ENCODE data around the gene HYLS1. TPM values are rescaled to one million over a fixed set of nuclear protein-coding genes. Genes with fewer than 3 reads are reported as not detected.

HYLS1 gene
- total RNA-seq, 6 experiments from 2014 or later, result 5.7 to 13.5 (median 12.7) TPM

DNA sequence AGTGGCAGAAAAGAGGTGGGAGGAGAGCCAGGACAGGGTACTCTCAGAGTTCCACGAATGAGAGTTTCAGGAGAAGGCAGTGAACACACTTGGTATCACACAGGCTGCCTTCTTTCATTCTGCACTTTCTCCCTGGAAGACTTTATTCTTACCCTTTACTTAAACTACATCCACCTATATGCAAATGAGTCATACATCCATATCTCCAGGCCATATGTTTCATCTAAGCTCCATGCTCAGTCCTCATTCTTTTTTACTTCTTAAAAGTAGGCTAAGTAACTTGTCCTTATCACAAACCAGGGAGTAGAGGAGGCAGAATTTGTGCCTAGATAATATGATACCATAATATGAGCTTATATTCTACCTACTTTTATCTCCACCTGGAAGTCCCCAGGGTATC lies 6.2 kb upstream of the HYLS1 start:
- Mint-ChIP-seq H3K4me1 (ENCODE audit: low read depth) (no peaks in the 10 kb centered on the region), H3K9me3 (no peaks in the 10 kb centered on the region)

DNA sequence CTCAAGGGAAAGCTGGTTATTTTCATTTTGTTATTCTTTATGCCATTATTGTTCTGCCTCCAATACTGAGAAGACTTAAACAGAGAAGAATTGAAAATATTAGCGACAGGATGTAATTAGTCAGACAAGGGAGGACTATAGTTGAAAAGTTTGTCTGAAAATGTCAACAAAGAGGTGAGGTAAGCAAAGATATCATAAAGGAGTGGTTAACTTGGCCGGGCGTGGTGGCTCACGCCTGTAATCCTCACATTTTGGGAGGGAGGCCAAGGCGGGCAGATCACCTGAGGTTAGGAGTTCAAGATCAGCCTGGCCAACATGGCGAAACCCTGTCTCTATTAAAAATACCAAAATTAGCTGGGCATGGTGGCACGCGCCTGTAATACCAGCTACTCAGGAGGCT lies 4.1 kb upstream of the HYLS1 start:
- no peak overlapping the region for H3K27ac Mint-ChIP-seq
- peaks cover 4% of the 10 kb centered on the region; the same call in 1 of the 2 replicates for H3K36me3 Mint-ChIP-seq (ENCODE audit: low read depth)
- H3K4me1 Mint-ChIP-seq (ENCODE audit: low read depth), result peaks cover 13% of the 10 kb centered on the region
- H3K27me3 Mint-ChIP-seq (ENCODE audit: insufficient read depth), result no peaks in the 10 kb centered on the region; the same call in 1 of the 2 replicates
- no peaks in the 10 kb centered on the region for H3K9me3 Mint-ChIP-seq
- no peak overlapping the region for H3K4me3 Mint-ChIP-seq
- TF ChIP-seq, protein P1, sequence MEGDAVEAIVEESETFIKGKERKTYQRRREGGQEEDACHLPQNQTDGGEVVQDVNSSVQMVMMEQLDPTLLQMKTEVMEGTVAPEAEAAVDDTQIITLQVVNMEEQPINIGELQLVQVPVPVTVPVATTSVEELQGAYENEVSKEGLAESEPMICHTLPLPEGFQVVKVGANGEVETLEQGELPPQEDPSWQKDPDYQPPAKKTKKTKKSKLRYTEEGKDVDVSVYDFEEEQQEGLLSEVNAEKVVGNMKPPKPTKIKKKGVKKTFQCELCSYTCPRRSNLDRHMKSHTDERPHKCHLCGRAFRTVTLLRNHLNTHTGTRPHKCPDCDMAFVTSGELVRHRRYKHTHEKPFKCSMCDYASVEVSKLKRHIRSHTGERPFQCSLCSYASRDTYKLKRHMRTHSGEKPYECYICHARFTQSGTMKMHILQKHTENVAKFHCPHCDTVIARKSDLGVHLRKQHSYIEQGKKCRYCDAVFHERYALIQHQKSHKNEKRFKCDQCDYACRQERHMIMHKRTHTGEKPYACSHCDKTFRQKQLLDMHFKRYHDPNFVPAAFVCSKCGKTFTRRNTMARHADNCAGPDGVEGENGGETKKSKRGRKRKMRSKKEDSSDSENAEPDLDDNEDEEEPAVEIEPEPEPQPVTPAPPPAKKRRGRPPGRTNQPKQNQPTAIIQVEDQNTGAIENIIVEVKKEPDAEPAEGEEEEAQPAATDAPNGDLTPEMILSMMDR (IDR thresholded peaks at IDR 0.05), result no peak
- DNase-seq, result no peak

More for the DNA sequence above, 6.2 kb upstream of the HYLS1 start:
- TF ChIP-seq, protein P1 (IDR thresholded peaks at IDR 0.05), result no peak
- no peaks in the 10 kb centered on the region; the same call in 1 of the 2 replicates for H3K36me3 Mint-ChIP-seq (ENCODE audit: low read depth)
- DNase-seq, result no peak
- no peaks in the 10 kb centered on the region; the same call in 1 of the 2 replicates for H3K27me3 Mint-ChIP-seq (ENCODE audit: insufficient read depth)
- H3K4me3 Mint-ChIP-seq, result no peak overlapping the region
- no peak overlapping the region for H3K27ac Mint-ChIP-seq

DNA sequence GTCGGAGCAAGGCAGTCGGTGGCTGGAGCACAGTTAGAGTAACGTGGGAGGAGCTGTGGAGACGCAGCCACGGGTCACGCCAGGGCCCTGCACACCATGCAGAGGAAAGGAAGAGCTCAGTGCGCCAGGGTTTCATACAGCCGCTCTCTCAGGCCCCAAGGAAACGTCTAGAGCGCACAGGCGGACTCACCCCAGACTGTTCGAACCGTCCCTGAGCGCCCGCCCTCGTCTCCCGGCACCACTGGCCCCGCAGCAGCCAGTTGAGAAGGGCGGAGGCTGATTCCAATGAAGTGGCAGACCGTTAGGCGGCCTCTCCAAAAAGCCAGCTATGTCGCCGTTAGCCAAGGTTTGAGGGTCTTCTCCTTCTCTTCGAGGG lies 483 bp upstream of the HYLS1 start:
- Mint-ChIP-seq H3K27ac (peak overlapping the region; percentile 95), H3K36me3 (ENCODE audit: low read depth) (peaks cover 13% of the 10 kb centered on the region; the same call in 1 of the 2 replicates), H3K4me3 (peak overlapping the region; percentile 89), H3K27me3 (ENCODE audit: insufficient read depth) (no peaks in the 10 kb centered on the region; the same call in 1 of the 2 replicates), H3K9me3 (no peaks in the 10 kb centered on the region), H3K4me1 (ENCODE audit: low read depth) (peaks cover 35% of the 10 kb centered on the region)
- TF ChIP-seq, protein P1 (IDR thresholded peaks at IDR 0.05), result no peak
- DNase-seq, result no peak

DNA sequence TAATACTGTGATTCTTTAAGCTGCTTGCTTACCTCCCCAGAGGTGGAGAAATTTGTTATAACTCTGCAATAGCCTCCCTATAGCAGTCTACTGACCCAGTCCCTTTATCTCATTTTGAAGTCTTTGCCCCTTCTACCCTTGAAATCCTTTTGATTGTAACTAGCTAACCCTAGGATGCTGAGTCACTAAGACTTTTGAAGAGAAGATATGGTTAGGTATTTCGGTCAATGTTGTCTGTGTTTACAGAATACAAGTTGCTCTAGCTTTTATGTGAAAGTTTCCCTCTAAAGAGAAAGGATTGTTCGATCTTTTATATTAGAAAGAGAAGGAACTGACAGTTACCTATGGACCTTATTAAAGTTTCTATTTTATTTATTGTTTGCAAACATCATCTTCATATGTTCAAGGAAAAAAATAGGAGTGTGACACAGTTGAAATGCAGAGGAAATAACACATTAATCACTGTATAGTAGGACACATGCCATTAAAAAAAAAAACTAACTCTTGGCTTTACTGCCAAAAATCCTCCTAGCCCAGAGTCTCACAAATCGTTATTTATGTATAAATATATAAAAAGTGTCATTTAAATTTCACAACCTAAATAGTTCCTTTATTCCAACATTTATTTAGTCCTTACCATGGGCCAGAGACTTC lies 3.1 kb downstream of the HYLS1 start:
- TF ChIP-seq, protein P1 (IDR thresholded peaks at IDR 0.05), result no peak
- no peaks in the 10 kb centered on the region for H3K27me3 Mint-ChIP-seq (ENCODE audit: insufficient read depth)
- no peaks in the 10 kb centered on the region for H3K9me3 Mint-ChIP-seq
- no peak for DNase-seq
- H3K4me3 Mint-ChIP-seq, result peak overlapping the region; percentile 43; the same call in 1 of the 2 replicates
- H3K36me3 Mint-ChIP-seq (ENCODE audit: low read depth), result peaks cover 34% of the 10 kb centered on the region
- H3K4me1 Mint-ChIP-seq (ENCODE audit: low read depth), result peaks cover 55% of the 10 kb centered on the region
- peak overlapping the region; percentile 57 for H3K27ac Mint-ChIP-seq

DNA sequence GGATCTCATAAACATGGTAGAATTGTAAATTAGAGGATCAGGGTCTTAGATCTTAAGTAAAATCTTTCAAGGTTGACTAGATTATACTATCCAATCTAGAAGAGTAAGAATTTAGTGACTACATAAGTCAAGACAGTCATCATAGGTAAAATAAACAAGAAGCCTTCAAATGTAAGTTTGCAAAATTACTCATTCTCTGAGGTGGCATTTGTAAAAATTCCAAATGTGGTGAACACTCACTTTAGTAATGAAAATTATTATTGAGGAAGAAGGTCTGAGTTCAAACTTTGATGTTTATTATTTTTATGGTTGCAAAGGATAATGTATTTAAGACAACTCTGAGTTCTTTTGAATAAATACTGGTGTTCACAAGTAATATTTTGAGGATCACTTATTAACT lies 4.6 kb downstream of the HYLS1 start:
- Mint-ChIP-seq H3K27ac (peak overlapping the region; percentile 77), H3K36me3 (ENCODE audit: low read depth) (peaks cover 39% of the 10 kb centered on the region), H3K27me3 (ENCODE audit: insufficient read depth) (no peaks in the 10 kb centered on the region), H3K9me3 (no peaks in the 10 kb centered on the region), H3K4me3 (no peak overlapping the region; the same call in 1 of the 2 replicates), H3K4me1 (ENCODE audit: low read depth) (peaks cover 57% of the 10 kb centered on the region)
- peak; percentile 62 for DNase-seq
- TF ChIP-seq, protein P1 (IDR thresholded peaks at IDR 0.05), result no peak

Measured in HFFc6 (cell line).